Stimulated activated CD4-positive, alpha-beta T cell treated with anti-CD3 and anti-CD28 coated beads, Interleukin-15, amount 100 ng/mL, for 1 hour (primary cell): Measurements from ENCODE around the gene ARHGEF5.
"Not testable (repeated sequence)": the region's sequence is repeated elsewhere in the genome, so short reads cannot be mapped to it uniquely, and the experiment has no call there.

Experiments used
- DNase-seq, 2 donors: peaks; one replicate each; pipeline ENCODE4 v3.0.0-alpha.2; 2020; ENCODE audit warnings: low read depth in 1 of 2, low spot score in 1 of 2

The ARHGEF5 gene

DNA sequence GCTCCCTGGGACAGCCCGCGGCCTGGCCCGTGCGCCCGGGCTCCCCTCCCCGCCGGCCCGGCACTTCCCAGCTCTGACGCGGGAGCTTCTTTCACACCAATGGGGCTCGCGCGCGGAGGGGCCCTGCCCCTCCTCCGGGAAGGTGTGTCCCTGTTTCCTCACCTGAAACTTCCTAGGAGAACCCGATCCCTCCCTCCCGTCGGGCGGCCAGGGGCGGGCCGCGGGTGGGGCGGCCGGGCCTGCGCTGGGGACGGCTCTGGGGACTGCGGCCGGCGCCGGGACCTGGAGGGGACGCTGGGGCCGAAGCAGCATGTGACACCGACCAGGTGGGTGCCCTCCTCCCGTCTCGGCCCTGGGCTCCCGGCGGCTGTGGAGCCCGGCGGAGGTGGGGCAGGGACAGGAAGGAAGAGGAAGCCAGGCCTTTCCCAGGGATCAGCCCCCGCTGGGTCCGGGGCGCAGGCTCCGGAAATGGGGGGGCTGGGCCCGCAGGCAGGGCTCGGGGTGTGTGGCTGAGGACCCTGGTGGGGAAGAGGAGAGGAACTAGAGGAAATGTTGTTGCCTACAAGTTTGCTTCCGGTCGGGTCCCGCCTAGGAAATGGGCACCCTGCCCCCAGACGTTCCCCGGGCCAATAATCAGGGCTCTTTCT, at the start of gene ARHGEF5:
Gene ARHGEF5 (plus strand): TSS at position 227 of the 647 bp plus-strand sequence. CDS start 7,268 bp downstream, outside the sequence.
- DNase-seq: not testable (repeated sequence)

DNA sequence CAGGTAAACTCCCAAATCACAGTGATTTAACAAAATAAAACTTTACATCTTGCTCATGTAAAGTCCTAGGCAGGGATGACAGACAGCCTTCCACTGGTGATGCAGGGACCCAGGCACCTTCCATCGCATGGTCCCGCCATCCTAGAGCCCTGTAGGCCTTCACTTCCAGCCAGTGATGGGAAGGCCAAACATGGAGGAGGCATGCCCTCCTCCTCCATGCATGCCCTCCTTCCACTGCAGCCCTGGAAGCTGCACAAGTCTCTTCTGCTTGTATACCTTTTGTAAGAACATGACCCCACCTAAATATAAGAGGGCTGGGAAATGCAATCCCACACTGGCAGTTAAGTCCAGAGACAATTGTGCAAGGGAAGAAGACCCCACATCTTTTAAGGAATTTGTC, 45.5 kb upstream of the ARHGEF5 start:
- not testable (repeated sequence) for DNase-seq

DNA sequence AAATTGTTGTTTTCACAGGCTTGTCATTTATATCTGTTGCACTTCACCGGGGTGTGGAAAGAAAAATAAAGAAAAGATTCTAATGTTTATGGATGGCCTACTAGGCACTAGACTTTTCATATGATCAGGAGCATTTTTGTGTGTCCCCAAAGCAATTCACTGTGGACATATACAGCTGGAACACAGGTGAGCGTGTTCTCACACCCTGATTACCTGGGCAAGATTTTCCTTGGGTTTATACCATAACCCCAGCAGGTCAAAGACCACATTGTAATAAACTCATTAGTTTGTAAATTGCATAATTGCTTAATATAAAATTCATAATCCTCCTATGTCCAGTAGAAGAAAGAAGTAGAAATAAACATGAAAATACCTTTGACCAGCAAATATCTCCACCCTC, 44.0 kb upstream of the ARHGEF5 start:
- not testable (repeated sequence) for DNase-seq

DNA sequence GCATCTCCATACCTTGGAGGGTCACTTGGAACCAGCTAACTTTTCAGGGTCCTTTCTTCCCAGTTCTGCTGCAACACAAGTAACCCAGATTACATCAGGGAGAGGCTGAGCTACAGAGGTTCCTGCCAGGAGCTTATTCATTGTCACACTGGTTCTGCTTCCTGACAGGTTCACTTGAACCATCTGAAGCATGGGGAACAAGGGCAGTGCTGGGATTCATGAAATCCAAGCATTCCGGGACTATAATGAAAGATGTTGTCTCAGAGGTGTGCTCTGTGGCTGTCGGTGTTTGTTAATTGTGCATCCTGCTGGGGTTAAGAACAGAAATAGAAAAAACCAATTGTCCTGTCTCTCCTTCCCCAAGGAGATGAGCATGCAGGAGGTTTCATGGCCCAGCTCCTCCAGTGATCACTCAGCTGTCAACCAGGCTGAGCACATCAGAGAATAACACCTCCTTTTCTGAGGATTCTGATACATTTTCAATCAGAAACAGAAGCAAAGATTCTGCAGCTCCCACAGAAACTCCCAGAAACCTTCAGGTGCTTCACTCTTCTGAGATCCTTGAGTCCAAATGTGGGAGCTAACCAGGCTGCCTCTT, 43.2 kb upstream of the ARHGEF5 start, which contains the start of gene OR2A1:
Gene OR2A1 (plus strand): TSS at position 548 of the 598 bp plus-strand sequence. CDS start 5,706 bp downstream, outside the sequence.
- not testable (repeated sequence) for DNase-seq

DNA sequence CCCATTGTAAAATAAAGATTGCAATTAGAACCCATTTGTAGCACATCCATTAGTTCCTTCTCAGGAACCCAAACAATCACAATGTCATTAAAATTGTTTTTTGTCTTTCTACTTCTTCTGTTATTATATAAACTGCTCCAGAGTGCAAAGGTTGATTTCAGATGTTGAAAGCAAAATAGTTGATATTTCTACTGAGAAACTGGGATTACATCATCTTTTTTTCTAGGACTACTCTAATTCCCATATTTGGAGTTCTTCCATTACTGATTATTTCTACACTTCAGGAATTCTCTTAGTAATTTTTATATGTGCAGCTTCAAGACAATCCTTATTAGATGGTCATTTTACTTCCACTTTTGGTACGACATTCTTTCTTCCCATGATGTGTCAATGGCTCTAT, 37.7 kb upstream of the ARHGEF5 start:
- not testable (repeated sequence) for DNase-seq

DNA sequence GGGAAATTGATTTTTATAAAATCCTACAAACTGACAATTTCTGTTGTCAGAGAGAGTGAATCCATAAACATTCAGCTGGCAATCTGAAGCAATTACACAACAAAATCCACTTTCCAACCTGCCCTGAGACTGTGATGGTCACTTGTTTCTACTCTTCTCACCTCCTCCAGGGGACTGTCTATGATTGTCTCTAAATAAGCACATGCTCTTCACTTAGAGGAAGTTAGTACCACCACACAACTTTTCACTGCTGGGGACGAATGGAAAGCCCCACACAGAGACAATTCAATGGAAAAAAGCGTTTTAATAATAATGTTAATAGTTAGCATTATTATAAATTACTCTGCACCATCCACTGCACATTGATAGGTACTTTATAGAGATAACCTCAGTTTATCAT, 35.7 kb upstream of the ARHGEF5 start:
- DNase-seq: not testable (repeated sequence)

DNA sequence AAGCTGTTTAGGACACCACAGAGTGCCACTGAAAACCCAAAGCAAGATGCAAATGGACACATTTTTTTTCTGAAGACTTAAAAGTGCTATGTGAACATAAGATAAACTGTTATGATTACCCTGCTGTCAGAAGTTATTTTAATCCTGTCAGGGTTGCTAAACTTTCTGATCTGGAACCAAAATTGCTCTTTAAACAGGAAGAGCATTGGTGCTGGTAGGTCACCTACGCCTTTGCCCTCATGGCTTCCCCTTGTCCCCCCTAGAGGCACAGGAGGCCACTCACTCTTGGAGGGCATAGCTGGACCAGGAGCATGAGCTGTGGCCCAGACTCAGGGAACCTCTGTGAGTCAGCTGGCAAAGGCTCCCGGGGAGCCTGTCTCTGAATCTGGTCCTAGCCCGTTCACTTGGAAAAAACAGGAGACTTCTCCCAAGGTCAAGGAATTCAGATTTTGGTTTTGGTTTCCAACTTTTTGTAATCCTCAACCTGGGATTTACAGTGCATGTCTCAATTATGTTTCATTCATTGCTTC, 33.5 kb upstream of the ARHGEF5 start:
- DNase-seq: not testable (repeated sequence)

DNA sequence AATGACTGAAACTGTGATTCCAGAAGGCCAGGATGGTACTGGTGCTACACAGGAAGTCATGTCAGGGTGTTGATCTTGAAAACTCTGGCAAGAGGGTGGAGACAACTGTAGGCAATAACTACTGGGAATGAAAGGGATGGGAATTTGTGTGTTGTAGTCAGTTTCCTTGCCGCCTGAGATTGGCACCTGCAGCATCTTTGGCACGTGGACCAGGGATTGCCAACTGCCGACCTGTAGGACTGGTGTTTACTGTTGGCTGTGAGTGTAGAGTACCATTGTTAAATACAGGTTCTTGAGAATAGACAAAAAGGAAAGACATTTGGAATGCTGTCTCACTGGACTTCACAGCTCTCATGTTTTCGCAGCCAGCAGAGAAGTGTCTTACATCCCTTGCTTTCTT, 31.8 kb upstream of the ARHGEF5 start:
- DNase-seq: not testable (repeated sequence)

DNA sequence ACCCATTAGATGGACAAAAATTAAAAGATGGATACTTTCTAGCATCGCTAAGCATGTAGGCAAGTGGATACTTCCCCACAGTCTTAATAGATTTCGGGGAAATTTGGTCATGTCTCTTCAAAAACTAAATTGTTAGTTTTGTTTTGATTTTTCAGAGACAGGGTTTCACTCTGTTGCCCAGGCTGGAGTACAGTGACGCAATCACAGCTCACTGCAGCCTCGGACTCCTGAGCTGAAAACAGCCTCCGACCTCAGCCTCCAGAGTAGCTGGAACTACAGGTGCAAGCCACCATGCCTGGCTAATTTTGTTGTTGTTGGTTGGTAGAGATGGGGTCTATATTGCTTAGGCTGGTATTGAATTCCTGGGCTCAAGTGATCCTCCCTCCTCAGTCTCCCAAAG, 29.3 kb upstream of the ARHGEF5 start:
- not testable (repeated sequence) for DNase-seq

DNA sequence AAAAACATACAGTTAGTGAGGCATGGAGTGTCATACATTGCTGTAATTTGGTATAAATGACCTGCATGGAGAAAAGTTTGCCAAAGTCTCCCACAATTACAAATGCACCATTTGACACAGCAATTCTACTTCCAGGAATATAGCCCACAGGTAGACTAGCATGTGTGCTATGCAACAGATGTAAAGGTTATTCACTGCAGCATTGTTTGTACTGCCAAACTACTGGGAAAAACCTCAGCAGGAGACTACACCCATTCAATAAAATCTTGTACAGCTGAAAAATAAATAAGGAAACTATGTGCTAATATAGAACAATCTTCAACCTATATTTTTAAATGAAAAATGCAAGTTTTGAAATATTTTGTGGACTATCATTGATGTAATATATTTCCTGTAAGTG, 25.2 kb upstream of the ARHGEF5 start:
- DNase-seq: not testable (repeated sequence)

DNA sequence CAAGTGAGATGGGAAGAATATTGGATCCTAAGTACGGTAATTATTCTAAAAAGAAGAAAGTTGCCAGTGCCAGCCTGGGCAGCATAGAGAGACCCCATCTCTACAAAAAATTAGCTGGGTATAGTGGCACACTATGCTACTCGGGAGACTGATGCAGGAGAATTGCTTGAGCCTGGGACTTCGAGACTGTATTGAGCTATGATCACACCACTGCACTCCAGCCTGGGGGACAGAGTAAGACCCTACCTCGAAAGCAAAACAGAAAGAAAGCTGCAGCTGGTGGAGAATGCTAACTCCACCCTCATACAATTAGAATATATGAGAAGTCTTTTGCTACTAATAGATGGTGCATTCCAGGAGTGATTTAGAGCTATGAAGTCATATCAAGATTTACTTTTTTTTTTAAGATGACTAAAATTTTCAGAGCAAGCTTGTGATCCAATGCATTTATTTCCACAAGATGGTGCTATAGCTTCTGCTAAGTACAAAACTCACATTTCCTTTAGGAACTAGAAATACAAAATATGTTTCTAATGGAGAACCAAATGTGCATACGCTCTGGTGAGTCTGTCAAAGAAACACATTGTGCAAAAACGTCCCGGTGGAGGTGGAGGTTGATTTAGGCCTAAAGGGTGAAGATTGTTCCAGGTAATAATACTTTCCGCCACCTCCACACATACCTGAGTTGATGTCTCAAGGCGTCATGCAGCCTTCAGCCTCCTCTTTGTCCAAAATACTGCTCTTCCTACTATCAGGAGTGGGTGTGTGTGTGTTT, 23.8 kb upstream of the ARHGEF5 start:
- not testable (repeated sequence) for DNase-seq

DNA sequence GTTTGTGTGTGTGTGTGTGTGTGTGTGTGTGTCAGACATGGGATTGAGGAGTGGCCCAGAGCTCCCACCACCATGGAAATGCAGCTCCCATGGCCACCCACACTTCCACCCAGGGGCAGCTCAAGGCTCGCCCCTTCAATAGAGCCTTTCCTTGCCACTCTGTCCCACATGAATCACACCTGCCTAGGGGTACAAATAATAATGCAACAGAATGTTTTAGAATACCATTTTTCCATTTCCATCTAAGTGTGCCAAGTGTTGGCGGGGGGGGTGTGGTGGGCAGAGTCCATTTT, 23.3 kb upstream of the ARHGEF5 start:
- DNase-seq: not testable (repeated sequence)

DNA sequence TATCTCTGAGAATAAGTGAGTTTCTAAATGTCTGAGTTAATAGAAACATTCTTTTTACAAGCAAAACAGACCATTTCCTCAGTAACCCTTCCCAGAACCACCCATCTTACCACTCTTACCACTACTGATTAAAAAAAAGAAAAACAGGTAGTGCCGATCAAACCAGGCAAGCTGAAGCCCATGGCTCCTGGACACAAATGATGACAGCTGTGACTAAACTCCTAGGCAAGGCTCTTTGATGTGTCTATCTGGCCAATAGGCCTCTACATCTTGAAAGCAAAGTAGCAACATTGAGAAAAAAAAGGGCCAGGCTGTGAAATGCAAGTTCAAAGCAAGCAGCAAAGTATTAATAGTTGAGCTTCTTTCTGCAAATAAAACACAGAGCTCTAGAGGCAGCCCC, 6.6 kb upstream of the ARHGEF5 start:
- not testable (repeated sequence) for DNase-seq

DNA sequence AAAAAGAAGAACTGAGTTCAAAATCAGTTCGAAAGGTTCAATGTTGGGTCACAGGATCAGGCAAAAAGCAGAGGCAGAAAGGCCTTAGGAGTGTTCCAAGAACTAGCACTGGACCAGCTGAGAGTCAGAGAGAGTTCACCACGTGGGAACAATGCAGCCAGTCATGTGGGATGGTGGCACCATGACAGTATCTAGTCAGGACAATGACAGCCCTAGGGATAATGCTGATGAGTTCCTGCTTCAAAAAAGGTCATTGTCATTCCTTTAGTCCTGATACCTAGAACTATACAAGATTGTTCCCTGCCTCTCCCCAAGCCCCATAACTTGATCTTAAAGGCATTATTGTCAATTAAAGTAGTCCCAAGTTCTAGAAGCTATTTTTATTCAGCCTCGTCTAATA, 3.5 kb upstream of the ARHGEF5 start:
- not testable (repeated sequence) for DNase-seq

DNA sequence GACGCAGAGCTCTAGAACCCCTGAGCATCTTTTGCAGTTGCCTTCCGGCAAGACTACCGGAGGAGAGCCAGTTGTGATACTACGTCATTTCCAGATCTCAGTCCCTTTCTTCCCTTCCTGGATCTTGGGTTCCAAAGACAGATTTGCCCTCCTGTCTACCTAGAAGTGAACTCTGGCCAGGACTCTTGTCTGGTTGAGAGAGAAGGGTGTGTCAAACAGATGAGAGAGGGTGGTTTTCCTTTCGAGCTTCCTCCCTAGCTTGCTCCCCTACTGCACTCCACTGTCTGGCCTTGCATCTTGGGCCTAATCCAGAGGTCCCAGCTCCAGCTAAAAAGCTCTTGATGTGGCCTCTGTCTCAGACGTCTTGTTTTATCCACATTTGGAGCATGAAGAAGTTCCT, 983 bp downstream of the ARHGEF5 start:
- not testable (repeated sequence) for DNase-seq

DNA sequence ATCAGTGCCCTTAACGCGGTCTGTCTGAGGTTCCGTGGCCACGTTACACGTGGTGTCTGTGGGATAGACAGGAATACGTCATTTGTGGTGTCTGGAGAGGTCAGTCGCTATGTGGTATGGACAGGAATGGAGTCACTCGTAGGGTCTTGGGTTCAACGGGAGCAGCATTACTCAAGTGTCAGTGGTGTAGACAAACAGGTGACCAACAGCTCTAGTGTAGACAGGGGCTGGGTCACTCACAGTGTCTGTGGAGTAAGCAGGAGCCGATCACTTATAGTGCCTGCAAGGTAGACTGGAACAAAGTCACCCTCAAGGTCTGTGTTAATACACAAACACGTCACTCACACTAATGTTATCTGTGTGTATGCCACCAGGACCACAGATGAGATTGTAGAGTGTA, 1.7 kb downstream of the ARHGEF5 start:
- not testable (repeated sequence) for DNase-seq

DNA sequence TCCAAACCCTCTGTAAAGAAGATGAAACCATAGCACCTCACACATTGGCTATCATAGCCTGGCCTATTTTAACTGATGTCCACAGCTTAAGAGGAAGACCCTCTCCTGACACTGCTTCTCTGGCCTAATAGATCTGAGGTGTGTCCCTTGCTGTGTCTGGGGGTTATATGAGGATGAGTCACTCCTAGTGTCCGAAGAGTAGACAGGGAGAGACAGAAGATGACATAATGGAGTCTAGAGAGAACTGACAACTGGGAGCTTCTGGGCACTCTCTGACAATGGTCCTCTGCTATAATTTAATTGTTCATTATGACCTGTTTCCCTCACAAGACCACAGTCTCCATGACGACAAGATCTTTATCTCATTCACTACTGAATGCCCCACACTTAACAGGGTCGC, 6.9 kb downstream of the ARHGEF5 start:
- not testable (repeated sequence) for DNase-seq

DNA sequence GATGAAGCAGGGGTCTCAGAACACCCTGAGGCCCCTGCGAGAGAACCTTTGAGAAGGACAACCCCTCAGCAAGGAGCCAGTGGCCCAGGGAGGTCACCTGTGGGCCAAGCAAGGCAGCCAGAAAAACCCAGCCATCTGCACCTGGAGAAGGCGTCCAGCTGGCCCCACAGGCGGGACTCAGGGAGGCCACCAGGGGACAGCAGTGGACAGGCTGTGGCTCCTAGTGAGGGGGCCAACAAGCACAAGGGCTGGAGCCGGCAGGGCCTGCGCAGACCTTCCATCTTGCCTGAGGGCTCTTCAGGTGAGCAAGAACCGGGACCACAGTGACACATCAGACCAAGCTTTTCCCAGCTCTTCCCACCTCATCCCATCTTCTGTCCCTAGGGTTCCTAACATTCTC, 10.3 kb downstream of the ARHGEF5 start:
- DNase-seq: not testable (repeated sequence)

DNA sequence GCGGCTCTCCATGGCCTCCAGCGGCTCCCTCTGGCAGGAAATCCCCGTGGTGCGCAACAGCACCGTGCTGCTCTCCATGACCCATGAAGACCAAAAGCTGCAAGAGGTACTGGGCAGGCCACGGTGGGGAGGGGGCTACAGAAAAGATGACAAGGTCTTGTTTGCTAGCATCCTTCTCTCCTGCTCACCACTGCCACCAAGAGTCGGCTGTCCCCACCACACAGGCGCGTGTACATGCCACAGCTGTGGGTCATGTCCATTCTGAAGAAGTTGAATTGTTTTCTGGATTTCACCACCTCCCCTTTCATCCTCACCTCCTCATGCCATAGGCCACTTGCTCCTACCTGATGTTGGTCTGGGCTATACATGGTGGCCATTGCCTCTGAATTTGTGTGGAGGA, 12.0 kb downstream of the ARHGEF5 start:
- DNase-seq: not testable (repeated sequence)

DNA sequence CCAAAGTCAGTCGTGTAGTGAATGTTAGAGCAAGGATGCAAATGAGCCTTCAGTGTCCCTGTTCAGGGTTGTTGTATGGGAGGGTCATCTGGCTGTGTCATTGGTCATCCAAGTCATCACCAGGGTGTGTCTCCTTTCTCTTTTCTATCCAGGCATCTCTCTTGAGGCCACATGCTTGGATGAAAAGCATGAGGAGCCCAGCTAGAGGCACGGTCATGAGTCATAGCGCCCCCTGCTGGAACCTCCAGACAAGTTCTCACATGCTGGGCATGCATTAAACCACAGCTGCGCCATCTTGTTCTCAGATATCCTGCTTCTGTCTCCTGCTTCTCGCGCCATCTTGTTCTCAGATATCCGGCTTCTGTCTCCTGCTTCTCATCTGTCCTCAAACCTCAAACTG, 14.0 kb downstream of the ARHGEF5 start:
- not testable (repeated sequence) for DNase-seq

DNA sequence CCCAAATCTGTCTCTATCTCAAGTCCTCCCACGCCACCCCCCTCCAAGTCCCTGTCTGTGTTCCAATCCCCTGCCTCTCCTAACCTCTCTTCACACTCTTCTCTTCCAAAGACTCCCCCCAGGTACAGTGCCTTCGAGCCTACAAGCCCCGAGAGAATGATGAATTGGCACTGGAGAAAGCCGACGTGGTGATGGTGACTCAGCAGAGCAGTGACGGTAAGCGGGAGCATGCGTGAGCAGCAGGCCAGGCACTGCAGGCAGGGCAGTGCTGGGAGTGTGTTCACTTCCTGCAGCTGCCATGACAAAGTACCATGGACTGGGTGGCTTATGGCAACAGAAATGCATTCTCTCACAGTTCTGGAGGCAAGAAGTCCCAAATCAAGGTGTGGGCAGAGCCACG, 23.4 kb downstream of the ARHGEF5 start:
- no peak for DNase-seq
